D341Med (cell line): ENCODE results near the gene ZNF77.
"Not testable (repeated sequence)": the region's sequence is repeated elsewhere in the genome, so short reads cannot be mapped to it uniquely, and the experiment has no call there.

Experiments used
- DNase-seq: peaks from one replicate; pipeline ENCODE4 v3.0.0; 2012; ENCODE audit warnings: low spot score

Gene ZNF77

DNA sequence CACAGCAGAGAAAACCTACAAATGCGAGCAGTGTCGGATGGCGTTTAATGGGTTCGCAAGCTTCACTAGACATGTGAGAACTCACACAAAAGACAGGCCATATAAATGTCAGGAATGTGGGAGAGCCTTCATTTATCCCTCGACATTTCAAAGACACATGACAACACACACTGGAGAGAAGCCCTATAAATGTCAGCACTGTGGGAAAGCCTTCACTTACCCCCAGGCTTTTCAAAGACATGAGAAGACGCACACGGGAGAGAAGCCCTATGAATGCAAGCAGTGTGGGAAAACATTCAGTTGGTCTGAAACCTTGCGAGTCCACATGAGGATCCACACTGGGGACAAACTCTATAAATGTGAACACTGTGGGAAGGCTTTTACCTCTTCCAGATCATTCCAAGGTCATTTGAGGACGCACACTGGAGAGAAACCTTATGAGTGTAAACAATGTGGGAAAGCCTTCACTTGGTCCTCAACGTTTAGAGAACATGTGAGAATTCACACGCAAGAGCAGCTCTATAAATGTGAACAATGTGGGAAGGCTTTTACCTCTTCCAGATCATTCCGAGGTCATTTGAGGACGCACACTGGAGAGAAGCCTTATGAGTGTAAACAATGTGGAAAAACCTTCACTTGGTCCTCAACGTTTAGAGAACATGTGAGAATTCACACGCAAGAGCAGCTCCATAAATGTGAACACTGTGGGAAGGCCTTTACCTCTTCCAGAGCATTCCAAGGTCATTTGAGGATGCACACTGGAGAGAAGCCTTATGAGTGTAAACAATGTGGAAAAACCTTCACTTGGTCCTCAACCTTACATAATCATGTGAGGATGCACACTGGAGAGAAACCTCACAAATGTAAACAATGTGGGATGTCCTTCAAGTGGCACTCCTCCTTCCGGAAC lies 27.2 kb downstream of the ZNF77 start:
- DNase-seq = no peak

DNA sequence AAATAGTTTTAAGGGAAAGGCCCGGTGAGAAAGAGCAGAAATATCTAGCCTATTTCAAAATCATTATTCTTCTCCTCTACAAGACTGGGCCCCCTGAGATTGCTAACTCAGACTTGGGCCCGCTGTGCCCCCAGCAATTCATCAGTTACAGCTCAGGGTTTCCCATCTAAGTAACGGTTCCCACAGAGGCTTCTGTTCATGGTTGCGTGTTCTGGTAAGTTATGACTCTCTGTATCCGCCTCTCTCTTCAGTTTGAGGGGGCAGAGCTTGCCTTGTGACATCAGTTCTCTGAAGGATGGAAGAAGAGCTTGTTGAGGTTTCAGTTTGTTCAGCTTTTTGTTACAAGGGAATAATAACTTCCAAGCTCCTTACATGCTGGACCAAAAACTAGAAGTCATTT lies 32.5 kb downstream of the ZNF77 start:
- no peak for DNase-seq

DNA sequence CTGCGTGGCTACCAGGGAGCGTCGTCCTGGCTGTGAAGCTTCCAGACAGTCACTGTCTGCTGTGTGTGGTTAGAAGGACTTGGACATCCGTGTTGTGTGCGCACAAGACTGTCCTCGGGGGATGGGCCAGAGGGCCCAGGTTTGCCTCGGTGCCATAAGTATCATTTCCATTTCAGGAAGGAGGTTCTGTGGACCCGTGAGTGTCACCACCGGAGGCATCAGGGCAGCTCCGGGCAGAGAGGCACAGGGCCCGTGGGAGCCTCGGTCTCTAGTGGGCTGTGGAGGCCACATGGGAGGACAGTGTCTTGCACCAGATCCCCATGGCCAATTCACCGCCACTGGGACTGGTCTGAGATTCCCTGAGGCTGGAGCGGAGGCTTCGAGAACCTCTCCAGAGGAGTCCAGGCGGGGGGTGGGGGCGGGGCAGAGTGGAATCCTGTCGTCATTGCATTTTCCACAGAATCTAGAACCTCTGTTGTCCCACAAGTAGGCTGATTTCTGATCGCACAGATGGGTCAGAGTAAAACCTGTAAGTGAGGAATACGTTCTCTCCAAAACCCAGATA lies 38.1 kb downstream of the ZNF77 start:
- no peak for DNase-seq

DNA sequence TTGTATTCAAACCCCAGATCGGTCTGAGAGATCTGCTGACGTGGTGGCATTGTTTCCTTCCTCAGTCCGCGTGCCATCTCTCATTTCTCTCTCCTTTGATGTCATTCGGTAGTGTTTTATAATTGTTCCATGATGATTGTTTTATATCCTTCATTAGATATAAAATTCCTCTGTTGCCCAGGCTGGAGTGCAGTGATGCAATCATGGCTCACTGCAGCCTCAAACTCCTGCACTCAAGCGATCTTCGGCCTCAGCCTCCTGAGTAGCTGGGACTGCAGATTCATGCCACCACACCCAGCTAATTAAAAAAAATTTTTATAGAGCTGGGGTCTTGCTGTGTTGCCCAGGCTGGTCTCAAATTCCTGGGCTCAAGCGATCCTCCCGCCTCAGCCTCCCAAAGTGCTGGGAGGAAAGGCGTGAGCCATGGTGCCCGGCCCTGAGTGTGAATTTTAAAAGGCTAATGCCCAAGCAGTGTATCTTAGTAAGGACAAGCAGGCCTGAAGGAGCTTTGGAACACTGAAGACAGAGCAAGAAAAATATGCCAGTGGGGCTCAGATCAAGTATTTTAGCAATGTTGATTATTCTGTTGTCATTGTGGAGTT lies 38.8 kb downstream of the ZNF77 start:
- DNase-seq = no peak

DNA sequence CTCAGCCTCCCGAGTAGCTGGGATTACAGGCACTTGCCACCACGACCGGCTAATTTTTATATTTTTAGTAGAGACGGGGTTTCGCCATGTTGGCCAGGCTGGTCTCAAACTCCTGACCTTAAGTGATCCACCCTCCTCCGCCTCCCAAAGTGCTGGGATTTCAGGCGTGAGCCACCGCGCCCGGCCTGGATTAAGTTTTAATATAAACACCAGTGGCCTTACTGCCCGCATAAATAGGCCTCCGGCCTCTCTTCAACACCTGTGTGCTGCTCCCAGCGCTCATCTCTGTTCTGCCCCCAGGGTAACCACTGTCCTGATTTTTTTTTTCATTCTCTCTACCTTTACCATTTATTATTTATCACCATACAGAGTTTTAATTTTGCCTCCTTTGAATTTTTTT lies 41.4 kb downstream of the ZNF77 start:
- DNase-seq = not testable (repeated sequence)

DNA sequence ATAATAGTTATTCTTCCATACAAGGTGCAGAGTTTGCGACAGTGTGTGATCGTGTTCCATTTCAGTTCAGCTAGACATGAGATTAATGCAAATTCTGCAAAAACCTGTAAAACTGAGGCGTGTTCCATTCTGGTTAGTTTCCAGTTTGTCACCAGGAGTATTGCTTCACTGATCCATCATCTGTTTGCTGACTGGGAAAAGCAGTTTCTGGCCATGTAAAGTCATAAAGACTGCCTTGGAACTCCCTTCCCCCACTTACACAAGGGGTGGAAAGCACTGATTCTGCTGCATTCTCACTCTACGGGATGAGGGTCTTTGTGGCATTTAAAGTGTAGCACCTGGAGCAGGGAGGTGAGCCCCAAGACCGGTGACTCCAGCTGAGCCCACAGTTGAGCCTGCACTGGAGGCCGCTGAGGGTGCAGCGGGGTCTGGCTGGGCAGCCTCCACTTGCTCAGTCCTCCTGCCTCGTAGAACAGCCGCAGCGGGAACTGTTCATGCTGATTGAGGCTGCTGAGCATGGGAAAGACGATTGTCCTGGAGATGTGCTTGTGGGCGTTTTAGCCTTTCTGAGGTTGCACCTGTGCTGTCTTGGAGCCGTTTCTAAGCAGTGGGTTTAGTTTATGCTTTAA lies 42.1 kb downstream of the ZNF77 start:
- no peak for DNase-seq

DNA sequence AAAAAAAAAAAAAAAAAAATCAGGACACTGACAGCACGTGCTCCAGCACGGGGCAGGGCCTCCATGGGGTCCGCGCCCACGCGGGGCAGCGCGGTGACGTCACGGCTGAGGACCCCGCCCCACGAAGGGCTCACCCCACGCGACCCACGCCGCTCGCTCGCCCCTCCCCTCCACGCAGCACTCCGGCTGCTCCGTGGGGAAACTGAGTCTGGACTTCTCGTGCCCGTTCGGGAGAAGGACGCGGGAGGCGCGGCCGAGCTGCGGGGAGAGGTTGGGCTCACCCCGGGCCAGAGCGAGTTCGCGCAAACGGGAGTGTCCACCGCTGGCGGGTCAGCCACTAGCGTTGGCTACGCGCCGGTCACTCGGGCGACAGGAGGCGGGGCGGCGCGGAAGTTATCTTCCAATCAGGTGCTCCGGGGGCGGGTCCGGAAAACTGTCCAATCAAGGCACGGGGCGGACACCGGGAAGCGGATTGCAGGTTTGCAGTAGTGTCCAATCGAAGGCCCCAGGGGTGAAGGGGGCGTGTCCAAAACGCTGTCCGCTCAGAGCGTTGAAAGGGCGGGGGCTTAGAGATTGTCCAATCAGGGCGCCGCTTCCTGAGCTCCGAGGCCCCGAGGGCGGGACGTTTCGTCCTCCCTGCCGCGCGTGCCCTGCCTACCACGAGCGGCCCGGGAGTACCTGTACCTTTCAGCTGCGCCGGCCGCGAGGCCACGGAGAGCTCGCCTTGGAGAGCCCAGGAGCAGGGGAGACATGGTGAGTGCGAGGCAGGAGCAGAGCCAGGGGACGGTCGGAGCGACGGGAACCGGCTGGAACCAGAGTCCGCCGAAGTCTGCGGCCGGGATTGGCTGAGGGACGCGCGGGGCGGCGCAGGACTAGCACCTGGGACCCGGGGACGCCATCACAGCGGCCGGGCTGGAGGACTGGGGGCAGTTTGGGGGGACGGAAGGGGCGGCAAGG lies 44.2 kb downstream of the ZNF77 start, which contains the start of gene ZNF57:
ZNF57 (plus strand) TSS at position 633 of the 957 bp plus-strand sequence; CDS start at position 751, 118 bp downstream.
- peak; percentile 98 for DNase-seq

DNA sequence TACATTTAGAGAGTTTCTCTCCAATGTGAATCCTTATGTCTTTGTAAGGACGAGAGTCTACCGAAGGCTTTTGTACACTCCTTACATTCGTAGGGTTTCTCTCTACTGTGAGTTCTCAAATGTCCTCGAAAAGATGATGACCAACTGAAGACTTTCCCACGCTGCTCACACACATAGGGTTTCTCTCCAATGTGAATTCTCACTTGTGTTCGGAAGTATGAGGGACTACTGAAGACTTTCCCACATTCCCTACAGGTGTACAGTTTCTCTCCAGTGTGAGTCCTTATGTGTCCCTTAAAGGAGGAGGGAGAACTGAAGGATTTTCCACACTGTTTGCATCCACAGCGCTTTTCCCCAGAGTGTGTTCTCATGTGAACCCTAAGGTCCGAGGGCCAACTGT lies 48.1 kb downstream of the ZNF77 start:
- no peak for DNase-seq

DNA sequence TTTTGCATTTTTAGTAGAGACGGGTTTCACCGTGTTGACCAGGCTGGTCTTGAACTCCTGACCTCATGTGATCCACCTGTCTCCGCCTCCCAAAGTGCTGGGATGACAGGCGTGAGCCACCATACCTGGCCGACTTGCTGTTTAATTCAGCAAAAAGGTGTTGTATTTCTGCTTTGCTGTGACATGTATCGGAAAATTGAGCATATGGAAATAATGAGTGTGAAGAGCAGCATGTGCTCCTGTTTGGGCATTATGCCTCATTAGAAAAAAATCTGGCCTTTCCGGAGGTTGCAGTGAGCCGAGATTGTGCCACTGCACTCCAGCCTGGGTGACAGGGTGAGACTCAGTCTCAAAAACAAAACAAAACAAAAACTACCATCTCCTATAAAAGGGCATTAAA lies 54.2 kb downstream of the ZNF77 start:
- not testable (repeated sequence) for DNase-seq

DNA sequence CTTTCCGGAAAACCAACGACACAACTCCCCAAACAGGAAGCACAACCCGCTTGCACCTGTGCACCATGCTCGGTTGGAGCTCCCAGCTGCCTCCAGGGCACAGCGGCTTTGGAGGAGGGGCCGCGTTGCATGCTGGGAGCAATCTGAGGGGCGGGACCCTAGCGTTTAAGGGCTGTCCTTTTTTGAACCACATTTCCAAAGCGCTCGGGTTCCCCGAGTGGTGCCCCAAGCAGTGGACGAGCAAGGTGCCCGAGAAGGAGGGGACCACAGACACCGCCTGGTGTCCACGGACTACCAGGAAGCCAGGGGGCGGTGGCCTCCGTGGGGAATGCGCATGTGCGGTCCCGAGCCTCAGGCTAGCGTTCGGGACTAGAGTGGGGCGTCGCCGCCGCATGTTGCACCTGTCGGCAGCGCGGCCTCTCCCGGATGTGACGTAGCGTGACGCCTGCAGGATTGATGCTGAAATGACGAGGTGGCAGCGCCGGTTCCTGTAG lies 56.0 kb downstream of the ZNF77 start:
- DNase-seq = no peak

DNA sequence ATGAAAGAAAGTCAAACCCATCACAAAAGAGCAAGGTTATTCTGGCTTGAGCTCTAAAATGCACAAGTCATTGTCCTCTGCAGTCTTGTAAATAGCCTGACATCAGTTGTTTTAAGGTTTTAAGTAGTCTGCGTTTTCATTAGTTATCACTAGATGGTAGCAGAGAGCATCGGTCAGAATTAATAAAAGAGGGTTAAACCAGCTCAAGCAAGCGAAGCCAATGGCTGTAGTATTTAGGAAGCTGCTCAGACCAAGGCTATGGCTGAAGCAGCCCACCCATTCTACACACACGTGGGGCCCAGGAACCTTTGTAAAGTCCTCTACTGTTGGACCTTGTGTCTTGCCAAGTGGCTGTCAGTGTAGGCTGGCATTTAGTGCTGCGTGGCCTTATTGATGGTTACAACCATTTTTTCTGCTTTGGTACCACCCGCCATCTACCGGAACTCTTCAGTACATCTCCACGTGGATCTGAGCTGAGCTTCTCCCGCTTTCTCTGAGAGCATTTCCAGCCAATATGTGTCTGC lies 57.3 kb downstream of the ZNF77 start:
- peak; percentile 67 for DNase-seq

DNA sequence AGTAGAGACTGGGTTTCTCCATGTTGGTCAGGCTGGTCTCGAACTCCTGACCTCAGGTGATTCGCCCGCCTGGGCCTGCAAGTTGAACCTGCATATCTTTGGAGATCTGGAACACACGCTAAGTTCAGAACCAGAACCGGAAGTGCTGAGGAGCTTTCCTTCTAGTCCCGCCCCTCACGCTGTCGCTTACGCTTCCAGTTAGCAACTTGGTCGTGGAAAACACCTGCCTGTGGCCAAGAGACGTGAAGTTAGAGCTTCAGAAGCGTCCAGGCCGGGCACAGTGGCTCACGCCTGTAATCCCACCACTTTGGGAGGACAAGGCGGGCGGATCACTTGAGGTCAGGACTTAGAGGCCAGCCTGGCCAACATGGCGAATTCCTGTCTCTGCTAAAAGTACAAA lies 59.0 kb downstream of the ZNF77 start:
- DNase-seq = no peak

DNA sequence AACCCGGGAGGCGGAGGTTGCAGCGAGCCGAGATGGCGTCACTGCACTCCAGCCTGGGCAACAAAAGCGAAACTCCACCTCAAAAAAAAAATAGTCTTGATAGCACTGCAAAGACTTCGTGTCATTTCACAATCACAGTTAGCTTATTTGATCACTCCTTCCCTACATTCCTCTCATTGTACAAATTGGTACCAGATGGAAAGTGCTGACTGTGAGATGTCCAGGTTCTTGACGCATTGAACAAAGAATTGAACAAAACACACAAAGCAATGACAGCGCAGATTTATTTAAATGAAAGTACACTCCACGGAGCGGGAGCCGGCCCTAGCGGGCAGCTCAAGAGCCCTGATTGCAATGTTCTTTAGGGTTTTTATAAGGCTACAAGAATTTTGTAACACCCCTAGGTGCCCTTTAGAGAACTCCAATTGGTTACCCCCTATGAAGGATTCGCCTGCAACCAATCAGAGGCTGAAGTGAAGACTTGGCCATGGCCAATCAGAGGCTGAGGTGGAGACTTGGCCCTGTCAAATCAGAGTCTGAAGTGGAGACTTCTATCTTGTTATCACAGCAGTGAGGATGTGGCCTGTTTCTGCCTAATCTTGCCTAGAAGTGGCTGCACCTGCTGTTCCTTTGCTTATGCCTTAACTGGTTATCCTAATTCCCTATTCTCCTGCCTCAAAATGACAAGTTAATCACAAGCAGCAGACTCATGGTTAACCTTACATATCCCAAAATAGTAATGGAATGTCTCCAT lies 60.9 kb downstream of the ZNF77 start:
- no peak for DNase-seq
